Measurements from ENCODE around the gene S100P.

Gene S100P

DNA sequence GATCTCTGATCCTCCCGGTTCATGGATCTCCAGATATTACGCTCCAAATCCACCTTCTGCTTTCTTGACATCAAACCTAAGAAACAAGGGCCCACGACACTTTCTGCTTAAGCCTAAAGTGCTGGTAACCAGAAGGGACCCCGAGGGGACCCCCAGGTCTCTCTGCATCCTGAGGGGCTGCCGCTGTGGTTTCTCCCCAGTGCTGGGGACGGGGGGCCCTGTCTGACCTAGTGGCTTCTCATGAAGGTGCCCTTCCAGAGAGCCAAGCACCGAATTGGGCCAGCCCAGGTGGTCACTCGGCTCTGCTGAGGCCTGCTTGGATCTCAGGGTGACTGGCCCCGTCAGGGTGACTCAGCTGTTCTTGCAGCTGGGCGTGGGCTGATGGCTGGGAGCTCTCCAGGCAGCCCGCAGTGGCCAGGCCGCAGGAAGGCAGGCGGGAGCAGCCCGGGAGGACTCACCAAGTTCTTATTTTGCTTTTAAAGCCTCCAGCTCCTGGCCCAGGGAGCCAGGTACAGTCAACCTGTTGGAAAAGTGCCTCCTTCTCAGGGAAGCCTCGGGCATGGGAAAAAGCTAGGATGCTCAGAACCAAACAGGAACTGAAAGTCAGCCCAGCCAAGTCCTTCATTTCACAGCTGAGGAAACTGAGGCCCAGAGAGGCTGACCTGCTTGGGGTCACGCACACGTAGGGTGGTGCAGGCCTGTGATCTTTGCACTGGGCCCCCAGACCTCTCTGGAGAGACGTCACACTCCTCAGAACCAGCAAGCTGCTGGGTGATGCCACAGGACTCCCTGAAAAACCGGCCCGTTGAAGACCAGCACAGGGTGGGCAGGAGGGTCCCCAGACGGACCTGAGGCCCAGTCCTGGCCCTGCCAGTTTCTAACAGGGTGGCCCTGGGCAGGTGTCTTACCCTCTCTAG lies 39.0 kb downstream of the S100P start:
- TF ChIP-seq ZNF274 (IDR thresholded peaks at IDR 0.05; ENCODE audit: low read depth, low read length) (no peak), YY1 (IDR thresholded peaks at IDR 0.05; ENCODE audit: insufficient read depth, insufficient read length) (no peak), SUZ12 (IDR thresholded peaks at IDR 0.05; ENCODE audit: extremely low read depth, insufficient read depth, insufficient read length) (no peak)
- DNase-seq (ENCODE audit: low read depth, low spot score): no peak
- Histone ChIP-seq H3K36me3 (ENCODE audit: insufficient read depth, insufficient read length, low read length) (no peaks in the 10 kb centered on the region), H3K4me1 (ENCODE audit: insufficient read depth, insufficient read length) (peaks cover 14% of the 10 kb centered on the region), H3K4me3 (ENCODE audit: insufficient read length, low read depth) (no peak overlapping the region), H3K27me3 (ENCODE audit: insufficient read depth, insufficient read length) (peaks cover 3% of the 10 kb centered on the region), H3K9ac (ENCODE audit: insufficient read length, low read depth) (no peak overlapping the region), H3K9me3 (ENCODE audit: insufficient read depth, low read length) (no peaks in the 10 kb centered on the region)

- no peak for DNase-seq (ENCODE audit: low read depth, low spot score)
- no peak overlapping the region for H3K4me3 ChIP-seq (ENCODE audit: insufficient read length, low read depth)
- peaks cover 3% of the 10 kb centered on the region for H3K27me3 ChIP-seq (ENCODE audit: insufficient read depth, insufficient read length)
- peaks cover 14% of the 10 kb centered on the region for H3K4me1 ChIP-seq (ENCODE audit: insufficient read depth, insufficient read length)
- no peak for TF ChIP-seq ZNF274 (IDR thresholded peaks at IDR 0.05; ENCODE audit: low read depth, low read length)
- no peak for TF ChIP-seq YY1 (IDR thresholded peaks at IDR 0.05; ENCODE audit: insufficient read depth, insufficient read length)
- no peak for TF ChIP-seq SUZ12 (IDR thresholded peaks at IDR 0.05; ENCODE audit: extremely low read depth, insufficient read depth, insufficient read length)
- no peak overlapping the region for H3K9ac ChIP-seq (ENCODE audit: insufficient read length, low read depth)
- H3K36me3 ChIP-seq (ENCODE audit: insufficient read depth, insufficient read length, low read length): no peaks in the 10 kb centered on the region
- H3K9me3 ChIP-seq (ENCODE audit: insufficient read depth, low read length): no peaks in the 10 kb centered on the region
Observed at GRCh38 chr4:6733358-6734164, 39.9 kb downstream of the S100P start.

DNA sequence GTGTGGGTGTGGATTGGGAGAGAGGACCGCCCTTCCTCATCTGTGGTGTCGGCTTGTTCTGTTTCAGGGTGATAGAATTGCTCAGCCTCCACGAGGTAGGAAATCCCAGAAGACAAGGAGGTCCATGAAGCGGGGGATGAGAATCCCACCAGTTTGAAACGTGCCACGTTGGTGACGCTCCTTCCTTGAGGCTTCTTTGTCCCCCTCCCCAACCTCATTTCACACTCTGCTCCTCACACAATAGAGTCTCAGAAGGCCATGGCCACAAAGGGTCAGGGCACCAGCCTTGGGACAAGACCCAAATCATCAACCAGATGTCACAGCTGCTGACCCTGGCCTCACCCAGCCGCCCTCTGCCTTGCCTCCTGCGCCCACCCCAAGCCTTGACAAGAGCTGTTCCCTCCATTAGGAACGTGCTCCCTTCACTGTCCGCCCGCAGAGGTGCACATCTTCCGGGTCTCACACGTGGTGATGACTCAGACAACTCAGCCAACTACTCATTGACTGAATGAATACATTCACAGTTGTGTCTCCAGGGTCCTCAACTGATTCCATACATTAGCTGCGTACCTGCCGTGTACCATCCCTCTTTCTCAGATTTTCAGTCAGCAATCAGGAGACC lies 40.6 kb downstream of the S100P start:
- Histone ChIP-seq H3K27me3 (ENCODE audit: insufficient read depth, insufficient read length) (peaks cover 3% of the 10 kb centered on the region), H3K9me3 (ENCODE audit: insufficient read depth, low read length) (no peaks in the 10 kb centered on the region), H3K36me3 (ENCODE audit: insufficient read depth, insufficient read length, low read length) (no peaks in the 10 kb centered on the region), H3K4me3 (ENCODE audit: insufficient read length, low read depth) (no peak overlapping the region), H3K9ac (ENCODE audit: insufficient read length, low read depth) (no peak overlapping the region), H3K4me1 (ENCODE audit: insufficient read depth, insufficient read length) (peaks cover 10% of the 10 kb centered on the region)
- DNase-seq (ENCODE audit: low read depth, low spot score): no peak
- TF ChIP-seq YY1 (IDR thresholded peaks at IDR 0.05; ENCODE audit: insufficient read depth, insufficient read length) (no peak), SUZ12 (IDR thresholded peaks at IDR 0.05; ENCODE audit: extremely low read depth, insufficient read depth, insufficient read length) (no peak), ZNF274 (IDR thresholded peaks at IDR 0.05; ENCODE audit: low read depth, low read length) (no peak)

GRCh38 chr4:6739920-6740319 lies 46.2 kb downstream of the S100P start:
- H3K9me3 ChIP-seq (ENCODE audit: insufficient read depth, low read length): 0 out of 2 replicates have a peak, but pooled peaks cover 3% of the 10 kb centered on the region
- H3K36me3 ChIP-seq (ENCODE audit: insufficient read depth, insufficient read length, low read length): no peaks in the 10 kb centered on the region
- no peaks in the 10 kb centered on the region for H3K4me1 ChIP-seq (ENCODE audit: insufficient read depth, insufficient read length)
- H3K9ac ChIP-seq (ENCODE audit: insufficient read length, low read depth): no peak overlapping the region
- DNase-seq (ENCODE audit: low read depth, low spot score): no peak
- H3K4me3 ChIP-seq (ENCODE audit: insufficient read length, low read depth): no peak overlapping the region
- TF ChIP-seq SUZ12 (IDR thresholded peaks at IDR 0.05; ENCODE audit: extremely low read depth, insufficient read depth, insufficient read length) (no peak), YY1 (IDR thresholded peaks at IDR 0.05; ENCODE audit: insufficient read depth, insufficient read length) (no peak), ZNF274 (IDR thresholded peaks at IDR 0.05; ENCODE audit: low read depth, low read length) (no peak)
- no peaks in the 10 kb centered on the region for H3K27me3 ChIP-seq (ENCODE audit: insufficient read depth, insufficient read length)

- Histone ChIP-seq H3K4me3 (ENCODE audit: insufficient read length, low read depth) (no peak overlapping the region), H3K9me3 (ENCODE audit: insufficient read depth, low read length) (0 out of 2 replicates have a peak, but pooled peaks cover 3% of the 10 kb centered on the region), H3K4me1 (ENCODE audit: insufficient read depth, insufficient read length) (no peaks in the 10 kb centered on the region), H3K36me3 (ENCODE audit: insufficient read depth, insufficient read length, low read length) (no peaks in the 10 kb centered on the region), H3K27me3 (ENCODE audit: insufficient read depth, insufficient read length) (no peaks in the 10 kb centered on the region), H3K9ac (ENCODE audit: insufficient read length, low read depth) (no peak overlapping the region)
- no peak for TF ChIP-seq ZNF274 (IDR thresholded peaks at IDR 0.05; ENCODE audit: low read depth, low read length)
- TF ChIP-seq YY1 (IDR thresholded peaks at IDR 0.05; ENCODE audit: insufficient read depth, insufficient read length): no peak
- no peak for TF ChIP-seq SUZ12 (IDR thresholded peaks at IDR 0.05; ENCODE audit: extremely low read depth, insufficient read depth, insufficient read length)
- no peak for DNase-seq (ENCODE audit: low read depth, low spot score)
Observed at GRCh38 chr4:6740347-6740746, 46.7 kb downstream of the S100P start.

GRCh38 chr4:6742507-6742906 lies 48.8 kb downstream of the S100P start:
- DNase-seq (ENCODE audit: low read depth, low spot score): no peak
- H3K4me1 ChIP-seq (ENCODE audit: insufficient read depth, insufficient read length): peaks cover 5% of the 10 kb centered on the region
- no peaks in the 10 kb centered on the region for H3K27me3 ChIP-seq (ENCODE audit: insufficient read depth, insufficient read length)
- no peak overlapping the region for H3K4me3 ChIP-seq (ENCODE audit: insufficient read length, low read depth)
- no peaks in the 10 kb centered on the region for H3K36me3 ChIP-seq (ENCODE audit: insufficient read depth, insufficient read length, low read length)
- TF ChIP-seq SUZ12 (IDR thresholded peaks at IDR 0.05; ENCODE audit: extremely low read depth, insufficient read depth, insufficient read length) (no peak), YY1 (IDR thresholded peaks at IDR 0.05; ENCODE audit: insufficient read depth, insufficient read length) (no peak), ZNF274 (IDR thresholded peaks at IDR 0.05; ENCODE audit: low read depth, low read length) (no peak)
- no peak overlapping the region for H3K9ac ChIP-seq (ENCODE audit: insufficient read length, low read depth)
- H3K9me3 ChIP-seq (ENCODE audit: insufficient read depth, low read length): 0 out of 2 replicates have a peak, but pooled peaks cover 3% of the 10 kb centered on the region

Measured in NT2/D1 (cell line).